Endothelial cell of hepatic sinusoid (primary cell): Measurements from ENCODE around the gene RIPOR2.

Experiments
- in situ Hi-C: cut with HindIII; loops from 2 replicates; pipeline ENCODE4 v1.10.0; 2017; ENCODE audit warnings: low sequenced_read_pairs

Gene RIPOR2

DNA sequence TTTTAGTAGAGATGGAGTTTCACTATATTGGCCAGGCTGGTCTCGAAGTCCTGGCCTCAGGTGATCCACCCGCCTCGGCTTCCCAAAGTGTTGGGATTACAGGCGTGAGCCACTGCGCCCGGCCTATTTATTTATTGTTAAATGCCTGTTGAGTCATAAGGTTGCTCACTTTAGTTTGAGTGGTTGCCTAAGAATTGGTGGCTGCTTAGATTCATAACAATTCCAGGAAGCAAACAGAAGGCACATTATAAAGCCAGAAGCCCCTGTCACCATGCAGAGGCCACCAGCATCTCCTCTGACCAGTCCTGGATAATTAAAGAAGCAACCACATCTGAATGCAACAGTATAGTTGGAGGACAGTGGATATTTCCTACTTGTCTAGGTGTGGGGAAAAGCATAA lies 113.1 kb downstream of the RIPOR2 start:
- in situ Hi-C loops: no loop called here

DNA sequence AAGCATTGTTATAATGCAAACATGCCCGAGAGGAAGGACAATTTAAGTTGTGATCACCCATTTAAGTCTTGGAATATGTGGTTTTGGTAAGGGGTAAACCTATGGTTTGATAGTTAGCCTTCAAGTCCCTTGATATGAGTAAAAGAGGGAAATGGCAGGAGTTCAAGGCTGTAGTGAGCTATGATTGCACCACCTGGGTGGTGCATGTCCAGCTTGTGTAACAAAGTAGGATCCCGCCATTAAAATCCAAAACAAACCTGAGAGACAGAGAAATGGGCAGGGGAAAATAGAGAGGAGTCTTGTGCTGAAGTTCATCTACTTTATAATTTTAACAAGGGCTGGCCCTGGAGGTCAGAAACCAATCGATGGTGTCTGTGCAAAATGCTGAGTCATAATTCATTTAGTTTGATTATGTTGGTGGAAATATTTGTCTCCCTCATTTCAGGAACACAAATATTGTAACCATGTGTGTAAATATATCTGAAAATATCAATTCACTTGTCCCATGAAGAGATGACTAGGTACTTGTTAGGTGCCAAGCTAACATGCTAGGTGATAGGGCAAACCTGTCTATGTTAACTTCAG lies 113.8 kb downstream of the RIPOR2 start:
- in situ Hi-C loops: no loop called here

DNA sequence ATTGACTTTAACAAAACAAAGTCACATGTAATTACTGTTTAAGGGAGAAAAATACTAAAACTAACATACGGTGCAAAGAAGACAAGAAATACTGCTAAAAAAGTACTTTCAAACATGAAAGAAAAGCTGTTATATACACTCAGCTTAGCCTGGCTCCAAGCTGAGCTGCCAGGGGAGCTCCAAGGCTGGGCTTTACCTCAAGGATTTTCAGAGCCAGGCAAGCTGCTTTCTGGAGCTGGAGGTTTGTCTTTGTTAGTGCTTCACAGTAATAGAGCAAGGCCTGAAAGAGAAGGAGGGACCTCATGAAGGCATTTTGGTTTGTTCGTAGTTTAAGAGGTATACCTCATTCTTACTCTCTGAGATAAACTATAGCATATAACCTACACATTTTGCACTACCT lies 117.4 kb downstream of the RIPOR2 start:
- in situ Hi-C loops: no loop called here

DNA sequence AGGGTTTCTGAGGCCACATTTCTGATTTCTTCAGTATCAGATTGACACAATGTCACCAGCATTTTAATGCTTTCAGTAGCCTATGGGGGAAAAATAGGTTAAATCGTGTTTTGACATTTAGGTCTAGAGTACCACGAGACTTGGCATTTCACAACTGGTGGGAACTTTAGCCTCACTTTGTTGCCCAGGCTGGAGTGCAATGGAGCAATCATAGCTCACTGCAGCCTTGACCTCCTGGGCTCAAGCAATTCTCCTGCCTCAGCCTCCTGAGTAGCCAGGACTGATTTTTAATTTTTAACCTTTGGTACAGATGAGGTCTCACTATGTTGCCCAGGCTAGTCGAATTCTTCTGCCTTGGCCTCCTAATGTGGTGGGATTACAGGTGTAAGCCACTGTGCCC lies 126.0 kb downstream of the RIPOR2 start:
- in situ Hi-C loops: no loop called here

DNA sequence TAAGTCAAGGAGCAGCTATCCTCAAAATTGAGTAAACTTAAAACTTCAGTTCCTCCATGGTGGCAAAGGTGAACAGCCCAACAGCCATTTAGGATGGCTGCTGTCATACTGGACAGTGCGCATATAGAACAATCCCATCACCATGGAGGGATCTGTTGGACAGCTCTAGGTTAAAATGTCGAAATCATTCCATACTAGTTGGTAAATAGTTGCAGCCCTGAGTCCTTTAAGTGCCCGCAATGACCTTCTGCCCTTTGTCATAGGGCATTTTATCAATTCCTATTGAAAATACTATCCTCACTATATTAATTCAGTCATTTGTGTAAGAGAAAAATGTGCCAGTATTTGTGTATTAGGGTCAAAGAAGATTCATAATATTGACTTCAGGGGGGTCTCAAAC lies 128.2 kb downstream of the RIPOR2 start:
- in situ Hi-C loops: no loop called here

DNA sequence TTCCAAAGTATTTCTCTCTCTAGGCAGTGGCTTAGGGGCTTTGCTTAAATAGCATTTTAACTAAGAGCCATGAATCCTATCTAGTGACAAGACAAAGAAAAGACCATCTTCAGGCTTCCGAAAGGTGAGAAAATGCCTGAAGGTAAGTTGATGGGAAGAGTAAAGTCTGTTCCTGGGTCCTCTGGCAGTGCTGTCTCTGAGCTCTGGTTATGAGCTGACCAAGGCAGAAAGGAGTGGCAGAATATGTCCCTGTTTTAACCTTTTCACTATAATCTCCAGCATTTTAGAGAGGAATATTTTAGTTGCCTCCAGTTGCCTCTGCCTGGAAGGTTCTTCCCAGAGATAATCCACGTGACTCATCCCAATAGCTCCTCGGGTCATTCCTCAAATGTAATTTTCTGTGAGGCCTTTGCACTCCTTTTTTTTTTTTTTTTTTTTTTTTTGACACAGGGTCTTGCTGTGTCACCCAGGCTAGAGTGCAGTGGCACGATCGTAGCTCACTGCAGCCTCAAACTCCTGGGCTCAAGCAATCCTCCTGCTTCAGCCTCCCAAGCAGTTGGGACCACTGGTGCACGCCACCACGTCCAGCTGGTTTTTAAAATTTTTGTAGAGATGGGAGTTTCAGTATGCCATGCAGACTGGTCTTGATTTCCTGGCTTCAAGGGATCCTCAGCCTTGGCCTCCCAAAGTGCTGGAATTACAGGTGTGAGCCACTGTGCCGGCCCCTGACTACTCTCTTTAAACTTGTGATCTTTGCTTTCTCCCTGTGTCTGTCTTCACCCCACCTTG lies 133.3 kb downstream of the RIPOR2 start:
- in situ Hi-C loops: no loop called here

DNA sequence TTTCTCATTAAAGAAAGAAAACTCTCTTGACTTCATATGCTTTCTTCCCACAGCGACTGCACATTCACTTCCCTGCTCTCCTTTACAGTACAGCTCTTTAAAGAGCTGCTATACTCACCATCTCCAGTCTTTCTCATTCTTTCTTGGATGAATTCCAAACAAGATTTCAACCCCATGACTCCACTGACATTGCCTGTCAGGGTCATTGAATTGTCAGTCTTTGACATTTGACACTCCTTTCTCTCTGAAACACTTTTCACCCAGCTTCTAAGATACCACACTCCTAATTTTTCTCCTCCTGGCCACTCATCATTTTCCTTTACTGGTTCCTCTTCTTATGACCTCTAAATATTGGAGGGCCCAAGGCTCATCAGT lies 136.2 kb downstream of the RIPOR2 start:
- in situ Hi-C loops: no loop called here

DNA sequence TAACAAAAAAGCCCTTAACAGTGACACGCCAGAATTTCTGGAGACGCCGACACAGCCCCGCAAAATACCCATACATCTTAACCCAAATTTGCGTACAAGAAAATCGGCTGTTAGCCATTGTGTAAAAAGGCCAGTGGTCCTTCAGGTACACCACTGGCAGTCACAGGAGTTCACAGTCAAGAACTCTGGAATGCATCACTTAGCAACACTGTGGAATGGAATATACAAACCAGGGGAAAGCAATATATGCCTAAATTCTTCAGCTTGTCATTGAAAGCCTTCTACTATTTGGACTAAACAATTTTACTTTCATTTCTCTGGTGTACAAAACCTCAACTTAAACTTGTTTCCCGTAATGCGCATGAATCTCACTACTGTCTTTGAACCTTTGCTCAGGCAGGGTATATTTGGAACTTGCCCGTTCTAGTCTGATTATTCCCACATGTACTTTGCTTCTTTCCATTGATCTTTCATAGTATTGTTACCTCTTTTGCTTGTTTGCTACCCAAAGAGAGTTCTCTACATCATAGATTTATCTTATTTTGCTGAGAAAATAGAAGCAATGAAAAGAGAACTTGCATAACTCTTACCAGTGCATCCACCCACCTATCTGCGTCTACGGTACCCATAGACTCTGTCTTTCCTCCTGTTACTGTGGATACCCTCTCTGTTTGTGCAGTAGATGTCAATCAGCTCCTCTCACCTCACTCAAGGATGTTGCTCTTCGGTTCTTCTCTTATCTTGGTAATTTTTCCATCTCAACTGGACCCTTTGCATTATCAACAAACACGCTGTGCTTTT lies 136.8 kb downstream of the RIPOR2 start, which contains the start of gene ARMH2:
Gene ARMH2 (minus strand): TSS at position 178 of the 801 bp plus-strand sequence. CDS start 60 bp downstream, at position 118.
- in situ Hi-C loops: no loop called here

DNA sequence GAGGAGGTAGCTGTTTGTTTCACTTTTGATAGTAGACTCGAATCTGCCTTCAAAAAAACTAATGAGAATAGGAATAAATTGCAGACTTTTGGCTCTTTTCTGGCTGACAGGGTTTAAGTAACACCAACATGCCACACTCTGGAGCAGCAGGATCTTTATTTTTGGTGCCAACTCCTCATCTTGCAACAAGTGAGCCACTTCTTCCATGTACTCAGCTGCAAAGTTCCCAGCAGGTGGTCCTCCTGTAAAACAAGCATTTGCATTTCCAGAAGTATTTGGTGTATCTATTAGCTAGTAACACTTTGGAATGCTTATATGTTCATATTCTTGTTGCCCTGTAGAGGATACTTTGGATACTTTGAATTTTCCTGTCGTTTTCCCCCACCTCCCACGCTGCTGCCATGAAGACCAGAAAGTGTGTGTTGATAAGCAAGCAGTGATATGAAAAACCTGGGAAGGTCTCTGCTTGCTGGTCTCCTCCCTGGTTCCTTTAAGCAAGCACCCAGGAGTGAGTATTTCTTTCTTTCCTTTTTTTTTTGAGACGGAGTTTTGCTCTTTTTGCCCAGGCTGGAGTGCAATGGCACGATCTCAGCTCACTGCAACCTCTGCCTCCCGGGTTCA lies 138.1 kb downstream of the RIPOR2 start:
- in situ Hi-C loops: no loop called here

DNA sequence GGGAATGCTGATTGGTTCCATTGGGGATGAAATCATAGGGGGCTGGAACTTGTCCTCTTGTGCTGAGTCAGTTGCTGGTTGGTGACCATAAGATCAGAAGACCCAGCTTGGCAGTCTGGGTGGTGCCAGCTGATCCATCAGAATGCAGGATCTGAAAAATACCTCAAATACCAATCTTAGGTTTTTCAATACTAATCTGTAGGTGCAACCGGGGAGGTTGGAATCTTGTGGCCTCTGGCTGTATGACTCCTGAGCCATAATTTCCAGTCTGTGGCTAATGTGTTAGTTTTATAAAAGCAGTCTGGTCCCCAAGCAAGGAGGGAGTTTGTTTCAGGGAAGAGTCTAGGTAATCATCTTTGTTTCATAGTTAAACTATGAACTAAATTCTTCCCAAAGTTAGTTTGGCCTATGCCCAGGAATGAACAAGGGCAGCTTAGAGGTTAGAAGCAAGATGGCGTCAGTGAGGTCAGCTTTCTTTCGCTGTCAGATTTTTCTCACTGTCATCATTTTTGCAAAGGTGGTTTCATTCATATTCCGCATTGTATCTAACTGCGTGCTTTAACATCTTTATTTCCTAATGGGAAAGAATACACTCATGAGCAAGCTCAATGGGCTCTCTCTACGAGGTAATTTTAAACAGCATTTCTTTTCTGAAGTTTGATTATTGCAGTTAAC lies 139.0 kb downstream of the RIPOR2 start:
- in situ Hi-C loops: no loop called here

DNA sequence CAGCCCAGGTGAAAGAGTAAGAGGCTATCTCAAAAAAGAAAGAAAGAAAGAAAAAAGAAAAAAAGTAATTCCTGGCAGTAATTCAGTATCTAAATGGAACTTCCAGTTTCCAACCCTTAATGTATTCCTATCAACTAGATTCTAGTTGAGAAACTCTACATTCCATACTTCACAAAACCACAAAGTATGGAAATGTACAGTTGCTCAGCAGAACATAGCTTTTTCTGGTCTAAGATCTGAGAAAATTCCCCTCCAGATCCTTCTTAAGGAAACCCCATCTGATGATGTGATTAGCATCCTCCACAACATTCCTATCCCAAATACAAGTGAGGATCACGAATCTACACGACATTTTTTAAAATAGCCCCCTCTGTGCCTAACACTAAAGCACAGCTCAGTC lies 140.7 kb downstream of the RIPOR2 start:
- in situ Hi-C loops: no loop called here

DNA sequence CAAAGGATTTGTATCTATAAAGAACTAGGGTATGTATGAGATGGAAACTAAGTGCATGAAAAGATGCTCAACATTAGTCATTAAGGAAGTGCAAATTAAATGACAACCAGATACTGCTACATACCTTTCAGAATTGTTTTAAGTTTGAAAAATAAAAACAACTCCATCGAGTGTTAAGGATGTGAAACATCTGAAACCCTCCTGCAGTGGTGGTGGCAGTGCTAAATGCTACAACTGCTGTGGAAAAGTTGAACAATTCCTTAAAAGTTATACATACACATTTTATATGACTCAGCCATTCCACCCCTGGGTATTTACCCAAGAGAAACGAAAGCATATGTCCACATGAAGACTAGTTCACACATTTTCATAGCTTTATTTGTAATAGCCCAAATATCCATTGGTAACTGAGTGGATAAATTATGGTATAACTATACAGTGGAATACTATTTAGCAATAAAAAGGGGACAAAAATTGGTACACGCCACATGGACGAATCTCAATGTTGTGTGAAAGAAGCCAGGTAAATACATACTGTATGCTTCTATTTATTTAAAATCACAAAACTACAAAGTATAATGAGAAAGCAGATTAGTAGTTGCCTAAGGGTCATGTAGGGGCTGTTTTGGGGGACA lies 147.6 kb downstream of the RIPOR2 start:
- in situ Hi-C loops: loop anchor here (10.0 kb wide), 1 partner anchor 57 kb away; no protein-coding TSS in a partner anchor

DNA sequence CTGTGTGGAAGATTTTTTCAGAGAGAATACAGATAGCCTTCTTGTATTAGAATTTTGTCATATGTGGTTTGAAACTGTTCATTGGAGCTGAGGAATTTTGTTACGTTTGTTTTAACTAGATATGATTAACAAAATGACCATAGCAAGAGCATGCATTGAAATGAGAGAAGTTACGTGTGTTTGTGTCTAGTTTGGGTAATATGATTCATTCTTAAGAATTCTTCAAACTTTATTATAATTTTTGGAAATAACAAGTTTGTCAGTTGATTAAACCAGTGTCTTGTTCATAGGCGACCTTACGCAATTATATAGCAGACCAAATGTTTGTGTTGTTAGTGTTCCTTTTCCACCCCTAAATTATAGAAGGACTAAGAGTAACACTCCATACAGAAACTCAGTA lies 155.6 kb downstream of the RIPOR2 start:
- in situ Hi-C loops: loop anchor here (10.0 kb wide), 1 partner anchor 65 kb away; no protein-coding TSS in a partner anchor

DNA sequence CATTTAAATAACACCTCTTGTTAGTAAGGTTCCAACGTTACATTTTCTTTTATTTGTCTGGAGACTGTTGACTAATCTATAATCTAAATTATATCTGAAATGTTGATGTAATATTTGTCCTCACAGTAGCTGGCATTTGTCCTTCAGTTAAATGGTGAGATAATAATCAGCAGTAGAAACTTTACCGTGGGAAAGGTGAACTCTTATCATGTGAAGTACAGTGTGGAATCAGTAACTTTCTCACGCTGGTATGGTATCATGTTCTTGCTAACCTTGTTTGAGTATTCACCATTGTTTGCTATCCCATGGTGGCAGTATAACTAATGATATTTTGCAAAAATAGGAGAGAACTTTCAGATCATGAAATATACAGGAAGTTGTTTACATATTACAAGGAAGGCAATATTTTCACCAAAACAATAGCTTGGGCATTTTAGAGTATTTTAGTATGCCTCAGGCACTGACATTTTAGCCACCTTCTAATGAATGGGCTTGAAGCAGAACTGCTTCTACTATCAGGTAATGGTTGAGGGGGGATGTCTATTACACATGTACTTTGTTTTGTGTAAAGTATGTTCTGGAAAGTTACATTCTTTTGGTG lies 156.2 kb downstream of the RIPOR2 start:
- in situ Hi-C loops: loop anchor here (10.0 kb wide), 1 partner anchor 65 kb away; no protein-coding TSS in a partner anchor

DNA sequence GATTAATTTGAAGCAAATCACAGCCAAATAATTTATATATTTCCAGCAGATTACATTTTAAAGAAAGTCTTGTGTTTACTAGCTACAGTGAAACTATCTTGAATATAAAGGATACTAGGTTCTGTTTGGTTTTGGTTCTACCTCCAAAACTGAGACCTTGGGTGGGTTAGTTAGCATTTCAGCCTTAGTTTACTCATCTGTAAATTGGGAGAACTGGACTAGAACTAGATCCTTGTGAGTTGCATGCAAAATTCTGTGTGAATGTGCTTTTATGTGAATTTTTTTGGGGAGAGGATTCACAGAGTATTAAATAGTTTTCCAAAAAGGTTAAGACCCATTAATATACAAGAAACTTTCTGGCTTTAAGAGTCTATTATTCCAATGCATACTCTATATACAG lies 156.9 kb downstream of the RIPOR2 start:
- in situ Hi-C loops: no loop called here

DNA sequence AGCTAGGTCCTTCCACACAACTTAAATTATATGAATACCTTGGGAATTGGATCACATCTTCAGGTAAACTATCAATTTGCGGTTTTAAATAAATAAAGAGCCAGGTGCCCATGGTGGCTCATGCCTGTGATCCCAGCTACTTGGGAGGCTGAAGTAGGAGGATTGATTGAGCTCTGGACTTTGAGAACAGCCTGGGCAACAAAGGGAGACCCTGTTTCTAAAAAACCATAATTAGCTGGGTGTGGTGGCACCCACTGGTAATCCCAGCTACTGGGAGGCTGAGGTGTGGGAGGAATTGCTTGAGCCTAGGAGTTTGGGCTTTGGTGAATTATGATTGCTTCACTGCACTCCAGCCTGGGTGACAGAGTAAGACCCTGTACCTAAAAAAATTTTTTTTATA lies 157.6 kb downstream of the RIPOR2 start:
- in situ Hi-C loops: no loop called here

DNA sequence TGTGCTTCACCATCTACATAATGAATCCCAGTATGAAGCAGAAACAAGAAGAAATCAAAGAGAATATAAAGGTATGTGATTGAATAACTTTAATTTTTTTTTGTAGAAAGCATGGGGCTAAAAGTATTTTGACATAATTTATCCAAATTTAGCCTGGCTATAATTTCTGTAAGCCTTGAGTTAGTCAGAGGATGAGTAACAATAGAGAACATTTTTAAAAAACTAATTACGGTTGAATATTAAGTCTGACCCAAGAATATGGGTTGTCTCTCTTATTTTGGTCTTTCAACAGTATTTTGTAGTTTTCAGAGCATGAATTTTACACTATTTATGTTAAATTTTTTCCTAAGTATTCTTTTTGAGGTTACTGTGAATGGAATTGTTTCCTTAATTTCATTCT lies 158.5 kb downstream of the RIPOR2 start:
- in situ Hi-C loops: no loop called here

DNA sequence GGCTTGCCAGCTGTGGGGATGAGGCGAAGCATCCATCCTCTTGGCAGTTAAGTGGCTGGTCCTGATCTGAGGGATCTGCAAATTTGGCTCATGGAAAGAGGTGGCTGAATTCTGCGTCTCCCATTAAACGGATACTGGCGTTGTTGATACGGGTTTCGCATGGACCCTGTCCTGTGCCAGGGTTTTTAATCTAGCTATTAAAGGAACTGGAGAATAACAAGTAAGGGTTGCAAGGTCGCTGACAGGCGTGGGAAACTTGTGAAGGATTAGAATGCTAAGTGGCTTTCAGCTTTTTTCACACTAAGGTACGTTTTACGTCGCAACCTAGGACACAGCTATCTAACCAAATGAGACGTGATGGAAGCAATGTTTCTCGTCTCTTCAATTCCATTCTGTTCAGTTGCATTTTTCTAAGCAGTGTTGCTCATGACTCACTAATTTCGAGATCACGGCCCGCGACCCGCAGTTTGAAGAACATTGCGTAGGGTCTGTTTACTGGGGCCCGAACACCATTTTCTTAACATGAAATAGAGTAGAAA lies 160.2 kb downstream of the RIPOR2 start:
- in situ Hi-C loops: no loop called here

DNA sequence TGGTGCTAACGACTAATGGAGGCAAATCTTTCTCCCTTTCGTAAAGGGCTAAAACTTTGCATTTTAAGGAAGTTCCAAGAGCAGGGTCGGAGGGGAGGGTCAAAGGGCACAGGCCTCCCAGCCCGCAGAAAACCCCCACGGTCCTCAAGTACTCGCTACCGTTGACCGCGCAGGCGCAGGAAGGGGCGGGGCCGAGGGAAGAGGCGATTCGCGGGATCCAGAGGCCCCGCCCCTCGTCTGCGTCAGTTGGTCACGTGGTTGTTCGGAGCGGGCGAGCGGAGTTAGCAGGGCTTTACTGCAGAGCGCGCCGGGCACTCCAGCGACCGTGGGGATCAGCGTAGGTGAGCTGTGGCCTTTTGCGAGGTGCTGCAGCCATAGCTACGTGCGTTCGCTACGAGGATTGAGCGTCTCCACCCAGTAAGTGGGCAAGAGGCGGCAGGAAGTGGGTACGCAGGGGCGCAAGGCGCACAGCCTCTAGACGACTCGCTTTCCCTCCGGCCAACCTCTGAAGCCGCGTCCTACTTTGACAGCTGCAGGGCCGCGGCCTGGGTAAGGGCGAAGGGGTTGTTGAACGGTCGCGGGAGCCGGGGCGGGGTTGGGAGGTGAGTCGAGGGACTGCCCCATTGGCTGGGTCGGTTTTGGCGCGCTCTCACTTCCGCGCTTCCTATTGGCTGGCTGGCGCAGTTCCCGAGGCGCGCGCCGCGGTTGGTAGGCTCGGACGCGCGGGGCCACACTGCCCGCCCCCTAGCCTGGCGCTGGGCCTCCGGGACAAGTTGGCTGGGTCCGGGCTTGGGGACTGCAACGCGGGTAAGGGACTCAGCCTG lies 160.9 kb downstream of the RIPOR2 start, which contains the start of gene GMNN:
Gene GMNN (plus strand): TSS at position 242 of the 824 bp plus-strand sequence. CDS start 2,310 bp downstream, outside the sequence.
- in situ Hi-C loops: no loop called here
